ENCODE results near the gene LIPH.

DNA sequence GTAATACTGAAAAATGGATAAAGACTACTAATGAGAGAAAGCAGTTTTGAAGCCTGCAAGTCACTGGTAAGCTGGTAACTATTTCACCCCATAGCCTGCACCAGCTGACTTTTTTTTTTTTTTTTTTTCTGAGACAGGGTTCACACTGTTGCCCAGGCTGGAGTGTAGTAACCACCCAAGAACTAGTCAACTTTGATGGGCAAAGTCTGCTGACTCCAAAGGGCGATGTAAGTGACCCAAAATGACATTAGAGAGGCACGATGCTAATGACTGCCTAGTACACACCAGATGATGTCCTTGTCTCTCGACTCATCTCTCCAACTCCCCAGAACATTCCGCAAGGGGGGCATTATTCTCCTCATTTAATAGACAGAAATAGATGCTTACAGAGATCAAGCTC, 40.7 kb downstream of the LIPH start:
- TF ChIP-seq, protein P1, sequence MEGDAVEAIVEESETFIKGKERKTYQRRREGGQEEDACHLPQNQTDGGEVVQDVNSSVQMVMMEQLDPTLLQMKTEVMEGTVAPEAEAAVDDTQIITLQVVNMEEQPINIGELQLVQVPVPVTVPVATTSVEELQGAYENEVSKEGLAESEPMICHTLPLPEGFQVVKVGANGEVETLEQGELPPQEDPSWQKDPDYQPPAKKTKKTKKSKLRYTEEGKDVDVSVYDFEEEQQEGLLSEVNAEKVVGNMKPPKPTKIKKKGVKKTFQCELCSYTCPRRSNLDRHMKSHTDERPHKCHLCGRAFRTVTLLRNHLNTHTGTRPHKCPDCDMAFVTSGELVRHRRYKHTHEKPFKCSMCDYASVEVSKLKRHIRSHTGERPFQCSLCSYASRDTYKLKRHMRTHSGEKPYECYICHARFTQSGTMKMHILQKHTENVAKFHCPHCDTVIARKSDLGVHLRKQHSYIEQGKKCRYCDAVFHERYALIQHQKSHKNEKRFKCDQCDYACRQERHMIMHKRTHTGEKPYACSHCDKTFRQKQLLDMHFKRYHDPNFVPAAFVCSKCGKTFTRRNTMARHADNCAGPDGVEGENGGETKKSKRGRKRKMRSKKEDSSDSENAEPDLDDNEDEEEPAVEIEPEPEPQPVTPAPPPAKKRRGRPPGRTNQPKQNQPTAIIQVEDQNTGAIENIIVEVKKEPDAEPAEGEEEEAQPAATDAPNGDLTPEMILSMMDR (IDR thresholded peaks at IDR 0.05 in 8 of 11, conservative IDR thresholded peaks at IDR 0.05 in 3 of 11): no peak
- TF ChIP-seq POLR2A (IDR thresholded peaks at IDR 0.05) (no peak), POLR2AphosphoS5 (IDR thresholded peaks at IDR 0.05) (no peak)
